HCT116 (cell line): Measurements from ENCODE around the gene HDAC7. TPM values are rescaled to one million over a fixed set of nuclear protein-coding genes. Genes with fewer than 3 reads are reported as not detected.

ENCODE experiments used
- ATAC-seq: fragments of 200-7000 bp; cut with Tn5 transposase; 2 replicates; pipeline ENCODE4 v1.9.1; 2020; ENCODE audit warnings: mild to moderate bottlenecking, moderate library complexity
- BruUV-seq: library from RNA; stranded (reverse); fragments of 400-500 nt; replicated peaks from 2 replicates; lab custom pipeline; 2021; lab: Mats Ljungman, UMichigan
- CTCF ChIA-PET: fragments of 300-600 bp; sonication (Branson Sonifier 250); formaldehyde crosslinking; loops from one replicate; lab custom pipeline; 2021; ENCODE audit warnings: antibody characterized with exemption; lab: Charles Lee
- POLR2A ChIA-PET: fragments of 300-600, 350-600 bp; sonication (Branson Sonifier 250); formaldehyde crosslinking; loops from one replicate; lab custom pipeline; 2021; ENCODE audit warnings: antibody characterized with exemption; lab: Charles Lee
- RAD21 ChIA-PET, 2 experiments: fragments of 300-600 bp; sonication (Branson Sonifier 250); formaldehyde crosslinking; loops; one replicate each; lab custom pipeline; 2023; ENCODE audit warnings: low total read pairs in 2 of 2; ENCODE audit not compliant: uncharacterized antibody in 2 of 2, unreplicated experiment in 2 of 2, low non-redundant PET in 1 of 2; lab: Charles Lee
- DNase-seq: peaks from one replicate; pipeline ENCODE4 v3.0.0-alpha.2; 2010; ENCODE audit warnings: low read depth, low spot score
- H2AFZ ChIP-seq: fragments of 200-600 bp; shearing (Covaris generic), sonication (generic); 2 replicates; pipeline ENCODE4 v1.6.1; 2017; ENCODE audit warnings: low read depth, mixed run types, mixed read lengths, antibody characterized with exemption, low read length; ENCODE audit not compliant: poor library complexity, severe bottlenecking
- H3K27ac ChIP-seq: 2 replicates; pipeline ENCODE4 v1.5.1; 2012; ENCODE audit warnings: low read depth, low read length
- H3K27me3 ChIP-seq: fragments of 200-600 bp; sonication (generic); 2 replicates; pipeline ENCODE4 v1.6.1; 2016; ENCODE audit warnings: mixed run types, low read length, mixed read lengths; ENCODE audit not compliant: insufficient read depth
- H3K36me3 ChIP-seq, 2 experiments: fragments of 200-500 bp in 1 of 2; fragments of 200-600 bp in 1 of 2; sonication (Bioruptor generic) in 1 of 2; sonication (generic) in 1 of 2; 2 replicates each; pipeline versions ENCODE4 v1.5.1 to v1.6.1; 2014 to 2016; ENCODE audit warnings: low read length in 2 of 2, inconsistent platforms in 1 of 2, mixed read lengths in 1 of 2, mixed run types in 1 of 2; ENCODE audit not compliant: insufficient read depth in 2 of 2, control insufficient read depth in 1 of 2
- H3K4me1 ChIP-seq, 2 experiments: fragments of 200-600 bp in 1 of 2; sonication (generic) in 1 of 2; 2 replicates each; pipeline versions ENCODE4 v1.5.1 to v1.6.1; 2012 to 2017; ENCODE audit warnings: low read length in 2 of 2, inconsistent platforms in 1 of 2, mild to moderate bottlenecking in 1 of 2, mixed read lengths in 1 of 2, mixed run types in 1 of 2, moderate library complexity in 1 of 2; ENCODE audit not compliant: insufficient read depth in 2 of 2, control insufficient read depth in 1 of 2
- H3K4me2 ChIP-seq: fragments of 200-600 bp; sonication (generic); 2 replicates; pipeline ENCODE4 v1.6.1; 2017; ENCODE audit warnings: mixed run types, low read length, mixed read lengths
- H3K4me3 ChIP-seq, 2 experiments: fragments of 200-600 bp in 1 of 2; sonication (generic) in 1 of 2; replicated peaks in 1 of 2; 2 replicates each; pipeline ENCODE4 v1.5.1; 2011 to 2016; ENCODE audit warnings: low read length in 2 of 2, control low read depth in 1 of 2, low read depth in 1 of 2, mild to moderate bottlenecking in 1 of 2, mixed read lengths in 1 of 2, mixed run types in 1 of 2
- H3K79me2 ChIP-seq: fragments of 200-600 bp; sonication (generic); 2 replicates; pipeline ENCODE4 v1.6.1; 2017; ENCODE audit warnings: mild to moderate bottlenecking, mixed run types, low read length, moderate library complexity, mixed read lengths; ENCODE audit not compliant: insufficient read depth
- H3K9ac ChIP-seq: fragments of 200-600 bp; sonication (generic); 2 replicates; pipeline ENCODE4 v1.6.1; 2016; ENCODE audit warnings: low read length, mixed read lengths
- H3K9me2 ChIP-seq: fragments of 200-600 bp; sonication (generic), shearing (Covaris generic); 2 replicates; pipeline ENCODE4 v1.6.1; 2017; ENCODE audit warnings: mixed run types, mild to moderate bottlenecking, moderate library complexity; ENCODE audit not compliant: insufficient read depth
- H3K9me3 ChIP-seq, 2 experiments: fragments of 200-500 bp in 1 of 2; fragments of 200-600 bp in 1 of 2; sonication (Bioruptor generic) in 1 of 2; sonication (generic) in 1 of 2; 2 replicates each; pipeline ENCODE4 v1.6.1; 2014 to 2017; ENCODE audit warnings: low read length in 2 of 2, mixed read lengths in 2 of 2, inconsistent platforms in 1 of 2, low read depth in 1 of 2, mild to moderate bottlenecking in 1 of 2, mixed run types in 1 of 2, moderate library complexity in 1 of 2; ENCODE audit not compliant: control insufficient read depth in 1 of 2, insufficient read depth in 1 of 2
- H4K20me1 ChIP-seq: fragments of 200-600 bp; sonication (generic), shearing (Covaris generic); 2 replicates; pipeline ENCODE4 v1.6.1; 2017; ENCODE audit warnings: mixed run types, mild to moderate bottlenecking, moderate library complexity; ENCODE audit not compliant: insufficient read depth
- CEBPB ChIP-seq: IDR thresholded peaks from 2 replicates; pipeline ENCODE4 v1.6.1; 2012; ENCODE audit warnings: low read depth
- EGR1 ChIP-seq: IDR thresholded peaks from 2 replicates; pipeline ENCODE4 v1.6.1; 2012; ENCODE audit warnings: low read depth
- EZH2 ChIP-seq: fragments of 200-600 bp; sonication (generic); IDR thresholded peaks from 2 replicates; pipeline ENCODE4 v1.6.1; 2017; ENCODE audit warnings: antibody characterized with exemption, mixed run types
- EZH2phosphoT487 ChIP-seq: fragments of 200-600 bp; IDR thresholded peaks from 2 replicates; pipeline ENCODE4 v1.6.1; 2018; ENCODE audit warnings: antibody characterized with exemption, borderline replicate concordance
- FOSL1 ChIP-seq: IDR thresholded peaks from 2 replicates; pipeline ENCODE4 v1.6.1; 2012; ENCODE audit warnings: low read depth
- JUND ChIP-seq: IDR thresholded peaks from 2 replicates; pipeline ENCODE4 v1.6.1; 2012
- POLR2A ChIP-seq: IDR thresholded peaks from 2 replicates; pipeline ENCODE4 v1.7.0; 2011; ENCODE audit warnings: borderline replicate concordance; ENCODE audit not compliant: insufficient read depth, insufficient read length; ENCODE audit errors: extremely low read depth
- POLR2AphosphoS5 ChIP-seq: IDR thresholded peaks from 2 replicates; pipeline ENCODE4 v1.6.1; 2011; ENCODE audit warnings: mild to moderate bottlenecking, low read depth, low read length, moderate library complexity
- SIN3A ChIP-seq: IDR thresholded peaks from 2 replicates; pipeline ENCODE4 v1.6.1; 2012; ENCODE audit warnings: low read depth
- SP1 ChIP-seq: IDR thresholded peaks from 2 replicates; pipeline ENCODE4 v1.6.1; 2012; ENCODE audit warnings: low read depth
- SRF ChIP-seq: IDR thresholded peaks from 2 replicates; pipeline ENCODE4 v1.6.1; 2012; ENCODE audit warnings: low read depth
- TCF7L2 ChIP-seq: IDR thresholded peaks from 2 replicates; pipeline ENCODE4 v1.7.0; 2011; ENCODE audit warnings: borderline replicate concordance, inconsistent platforms; ENCODE audit not compliant: insufficient read depth, insufficient read length; ENCODE audit errors: extremely low read depth
- ZFX ChIP-seq: fragments of 450-650 bp; IDR thresholded peaks from 2 replicates; pipeline ENCODE4 v1.6.1; 2017
- ZNF274 ChIP-seq: fragments of 200-500 bp; sonication (Bioruptor generic); IDR thresholded peaks from 2 replicates; pipeline ENCODE4 v1.6.1; 2014; ENCODE audit warnings: mild to moderate bottlenecking, low read depth, low read length, inconsistent platforms
- intact Hi-C: fragments of 100-400 bp; cut with micrococcal nuclease; formaldehyde crosslinking; loops from 2 replicates; pipeline ENCODE4 v1.10.0; 2022
- total RNA-seq: library from RNA; stranded (reverse); gene quantifications from one replicate; pipeline ENCODE4 v1.2.1, GENCODE V29; 2021; ENCODE audit not compliant: unreplicated experiment
- TF ChIP-seq, protein P1 (sequence below), 3 experiments: fragments of 200-600 bp in 1 of 3; sonication (generic) in 1 of 3; IDR thresholded peaks in 2 of 3; conservative IDR thresholded peaks in 1 of 3; 2 replicates each; pipeline ENCODE4 v1.5.1; 2012 to 2017; ENCODE audit warnings: low read depth in 2 of 3, low read length in 2 of 3, antibody characterized with exemption in 1 of 3, borderline replicate concordance in 1 of 3, control low read depth in 1 of 3, mild to moderate bottlenecking in 1 of 3, mixed read lengths in 1 of 3, mixed run types in 1 of 3, moderate library complexity in 1 of 3; ENCODE audit not compliant: insufficient read depth in 1 of 3
- TF ChIP-seq, protein P2 (sequence below): IDR thresholded peaks from 2 replicates; pipeline ENCODE4 v1.6.1; 2012
- TF ChIP-seq, protein P3 (sequence below): IDR thresholded peaks from 2 replicates; pipeline ENCODE4 v1.6.1; 2011; ENCODE audit warnings: mild to moderate bottlenecking, low read length, moderate library complexity; ENCODE audit not compliant: insufficient replicate concordance; ENCODE audit errors: extremely low read depth
- TF ChIP-seq, protein P4 (sequence below): IDR thresholded peaks from 2 replicates; pipeline ENCODE4 v1.6.1; 2012

The HDAC7 gene
- total RNA-seq, 1 experiment from 2014 or later, result 38.1 TPM

DNA sequence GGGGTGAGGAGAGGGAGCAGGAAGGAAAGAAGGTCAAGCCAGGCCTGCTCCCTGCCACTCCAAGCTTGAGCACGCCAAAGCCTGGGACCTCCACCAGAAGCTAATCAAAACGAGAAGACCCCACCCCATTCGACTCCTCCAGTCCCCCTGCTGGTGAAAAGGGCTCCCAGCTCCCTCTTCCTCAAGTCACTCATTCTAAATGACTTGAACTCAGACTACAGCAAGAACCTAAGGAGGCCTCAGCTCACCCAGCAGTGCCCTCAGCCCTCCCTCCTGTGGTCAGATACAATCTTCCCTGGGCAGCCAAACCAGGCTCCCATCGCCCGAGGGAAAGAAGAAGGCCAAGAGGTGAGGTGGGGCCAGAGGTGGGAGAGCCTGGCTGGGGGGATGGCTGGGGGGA is 17.4 kb downstream of the HDAC7 start:
- CTCF ChIA-PET, result interaction anchor here (1.2 to 7.7 kb wide), 2 partner anchors 36 kb away, joined by 3 to 85 read pairs; no protein-coding TSS in a partner anchor
- H3K4me3 ChIP-seq, result no peak overlapping the region
- no peak for TF ChIP-seq CEBPB
- TF ChIP-seq, protein P1, sequence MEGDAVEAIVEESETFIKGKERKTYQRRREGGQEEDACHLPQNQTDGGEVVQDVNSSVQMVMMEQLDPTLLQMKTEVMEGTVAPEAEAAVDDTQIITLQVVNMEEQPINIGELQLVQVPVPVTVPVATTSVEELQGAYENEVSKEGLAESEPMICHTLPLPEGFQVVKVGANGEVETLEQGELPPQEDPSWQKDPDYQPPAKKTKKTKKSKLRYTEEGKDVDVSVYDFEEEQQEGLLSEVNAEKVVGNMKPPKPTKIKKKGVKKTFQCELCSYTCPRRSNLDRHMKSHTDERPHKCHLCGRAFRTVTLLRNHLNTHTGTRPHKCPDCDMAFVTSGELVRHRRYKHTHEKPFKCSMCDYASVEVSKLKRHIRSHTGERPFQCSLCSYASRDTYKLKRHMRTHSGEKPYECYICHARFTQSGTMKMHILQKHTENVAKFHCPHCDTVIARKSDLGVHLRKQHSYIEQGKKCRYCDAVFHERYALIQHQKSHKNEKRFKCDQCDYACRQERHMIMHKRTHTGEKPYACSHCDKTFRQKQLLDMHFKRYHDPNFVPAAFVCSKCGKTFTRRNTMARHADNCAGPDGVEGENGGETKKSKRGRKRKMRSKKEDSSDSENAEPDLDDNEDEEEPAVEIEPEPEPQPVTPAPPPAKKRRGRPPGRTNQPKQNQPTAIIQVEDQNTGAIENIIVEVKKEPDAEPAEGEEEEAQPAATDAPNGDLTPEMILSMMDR (IDR thresholded peaks at IDR 0.05 in 2 of 3, conservative IDR thresholded peaks at IDR 0.05 in 1 of 3; ENCODE audit: borderline replicate concordance in 1 of 3, insufficient read depth in 1 of 3, low read depth in 2 of 3, low read length in 2 of 3), result peak in 1 of 3 experiments; percentile 28; a peak in 3 of 6 replicates
- TF ChIP-seq, all 23 proteins: peak for 1
- Histone ChIP-seq H2AFZ (no peak overlapping the region), H3K4me1 (no peaks in the 10 kb centered on the region), H3K36me3 (no peaks in the 10 kb centered on the region; a peak in 1 of 4 replicates), H4K20me1 (no peaks in the 10 kb centered on the region), H3K27me3 (no peaks in the 10 kb centered on the region), H3K9ac (no peak overlapping the region), H3K27ac (no peak overlapping the region), H3K9me3 (no peaks in the 10 kb centered on the region), H3K4me2 (no peak overlapping the region), H3K79me2 (peaks cover 15% of the 10 kb centered on the region; the same call in 1 of the 2 replicates), H3K9me2 (no peaks in the 10 kb centered on the region)
- ATAC-seq (no peak), DNase-seq (no peak)
- BruUV-seq, result no TSS peak
- ChIA-PET POLR2A (interaction anchor here (1.2 kb wide), 1 partner anchor 27 kb away, joined by 3 read pairs; no protein-coding TSS in a partner anchor), RAD21 (no interaction called here)
- intact Hi-C loops, result no loop called here

DNA sequence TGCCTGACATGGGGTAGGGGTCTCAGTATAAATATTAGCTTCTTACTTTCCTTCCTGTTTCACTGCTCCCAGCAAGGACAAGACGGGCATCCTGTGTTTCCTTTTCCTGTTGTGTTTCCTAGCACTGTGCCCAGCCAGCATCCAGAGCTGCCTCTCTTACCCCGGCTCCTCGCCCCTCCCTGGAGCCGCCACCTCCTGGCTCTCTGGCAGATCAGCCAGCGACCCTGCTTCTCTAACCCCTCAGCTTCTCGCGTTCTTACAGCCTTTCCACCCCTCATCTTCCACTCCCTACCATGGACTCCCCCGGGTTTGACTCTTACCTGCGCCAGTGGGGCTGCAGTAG is 17.8 kb downstream of the HDAC7 start:
- Histone ChIP-seq H3K27ac (no peak overlapping the region), H3K4me3 (no peak overlapping the region), H3K79me2 (peaks cover 14% of the 10 kb centered on the region; the same call in 1 of the 2 replicates), H4K20me1 (no peaks in the 10 kb centered on the region), H2AFZ (no peak overlapping the region), H3K36me3 (no peaks in the 10 kb centered on the region; a peak in 1 of 4 replicates), H3K9me3 (no peaks in the 10 kb centered on the region), H3K9ac (no peak overlapping the region), H3K4me2 (no peak overlapping the region), H3K9me2 (no peaks in the 10 kb centered on the region), H3K4me1 (no peaks in the 10 kb centered on the region), H3K27me3 (no peaks in the 10 kb centered on the region)
- CTCF ChIA-PET, result interaction anchor here (1.2 to 7.7 kb wide), 2 partner anchors 35 to 36 kb away, joined by 3 to 85 read pairs; no protein-coding TSS in a partner anchor
- intact Hi-C loops, result no loop called here
- POLR2A ChIA-PET, result interaction anchor here (1.2 kb wide), 1 partner anchor 27 kb away, joined by 3 read pairs; no protein-coding TSS in a partner anchor
- no peak for DNase-seq
- RAD21 ChIA-PET, result no interaction called here
- no TSS peak for BruUV-seq
- no peak for ATAC-seq
- TF ChIP-seq EGR1, result no peak
- no peak for TF ChIP-seq TCF7L2
- no peak for TF ChIP-seq POLR2AphosphoS5
- no peak for TF ChIP-seq ZFX
- no peak for TF ChIP-seq POLR2A
- TF ChIP-seq CEBPB, result no peak
- no peak for TF ChIP-seq SRF
- TF ChIP-seq FOSL1, result no peak
- TF ChIP-seq EZH2phosphoT487, result no peak
- no peak for TF ChIP-seq SIN3A
- TF ChIP-seq, protein P2, sequence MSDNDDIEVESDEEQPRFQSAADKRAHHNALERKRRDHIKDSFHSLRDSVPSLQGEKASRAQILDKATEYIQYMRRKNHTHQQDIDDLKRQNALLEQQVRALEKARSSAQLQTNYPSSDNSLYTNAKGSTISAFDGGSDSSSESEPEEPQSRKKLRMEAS, result no peak
- TF ChIP-seq ZNF274, result no peak
- no peak for TF ChIP-seq SP1
- TF ChIP-seq, protein P3, sequence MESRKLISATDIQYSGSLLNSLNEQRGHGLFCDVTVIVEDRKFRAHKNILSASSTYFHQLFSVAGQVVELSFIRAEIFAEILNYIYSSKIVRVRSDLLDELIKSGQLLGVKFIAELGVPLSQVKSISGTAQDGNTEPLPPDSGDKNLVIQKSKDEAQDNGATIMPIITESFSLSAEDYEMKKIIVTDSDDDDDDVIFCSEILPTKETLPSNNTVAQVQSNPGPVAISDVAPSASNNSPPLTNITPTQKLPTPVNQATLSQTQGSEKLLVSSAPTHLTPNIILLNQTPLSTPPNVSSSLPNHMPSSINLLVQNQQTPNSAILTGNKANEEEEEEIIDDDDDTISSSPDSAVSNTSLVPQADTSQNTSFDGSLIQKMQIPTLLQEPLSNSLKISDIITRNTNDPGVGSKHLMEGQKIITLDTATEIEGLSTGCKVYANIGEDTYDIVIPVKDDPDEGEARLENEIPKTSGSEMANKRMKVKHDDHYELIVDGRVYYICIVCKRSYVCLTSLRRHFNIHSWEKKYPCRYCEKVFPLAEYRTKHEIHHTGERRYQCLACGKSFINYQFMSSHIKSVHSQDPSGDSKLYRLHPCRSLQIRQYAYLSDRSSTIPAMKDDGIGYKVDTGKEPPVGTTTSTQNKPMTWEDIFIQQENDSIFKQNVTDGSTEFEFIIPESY, result no peak
- no peak for TF ChIP-seq EZH2
- no peak for TF ChIP-seq JUND
- TF ChIP-seq, protein P4, sequence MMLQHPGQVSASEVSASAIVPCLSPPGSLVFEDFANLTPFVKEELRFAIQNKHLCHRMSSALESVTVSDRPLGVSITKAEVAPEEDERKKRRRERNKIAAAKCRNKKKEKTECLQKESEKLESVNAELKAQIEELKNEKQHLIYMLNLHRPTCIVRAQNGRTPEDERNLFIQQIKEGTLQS, result no peak
